Mononuclear cell (primary cell): ENCODE measurements around the gene VPS52. TPM values are rescaled to one million over a fixed set of nuclear protein-coding genes. Genes with fewer than 3 reads are reported as not detected.
A peak's percentile ranks its signal among the peaks of the same experiment; 100 is the strongest.

ENCODE experiments used
- H3K27me3 ChIP-seq: 2 replicates; pipeline ENCODE4 v1.6.0; 2011; ENCODE audit warnings: low read length, control low read depth; ENCODE audit not compliant: insufficient read depth
- H3K4me1 ChIP-seq: 2 replicates; pipeline ENCODE4 v1.5.1; 2011; ENCODE audit warnings: mild to moderate bottlenecking, low read length, control low read depth; ENCODE audit not compliant: insufficient read depth
- H3K4me3 ChIP-seq: 2 replicates; pipeline ENCODE4 v1.5.1; 2011; ENCODE audit warnings: mild to moderate bottlenecking, low read length, moderate library complexity
- H3K9me3 ChIP-seq: 2 replicates; pipeline ENCODE4 v1.5.1; 2011; ENCODE audit warnings: low read depth, mild to moderate bottlenecking, control low read depth, low read length
- total RNA-seq: library from RNA; depleted of rRNA; stranded (reverse); fragments of >200 nt; gene quantifications from one replicate; pipeline ENCODE4 v1.2.3, GENCODE V29; 2012

The VPS52 gene, protein sequence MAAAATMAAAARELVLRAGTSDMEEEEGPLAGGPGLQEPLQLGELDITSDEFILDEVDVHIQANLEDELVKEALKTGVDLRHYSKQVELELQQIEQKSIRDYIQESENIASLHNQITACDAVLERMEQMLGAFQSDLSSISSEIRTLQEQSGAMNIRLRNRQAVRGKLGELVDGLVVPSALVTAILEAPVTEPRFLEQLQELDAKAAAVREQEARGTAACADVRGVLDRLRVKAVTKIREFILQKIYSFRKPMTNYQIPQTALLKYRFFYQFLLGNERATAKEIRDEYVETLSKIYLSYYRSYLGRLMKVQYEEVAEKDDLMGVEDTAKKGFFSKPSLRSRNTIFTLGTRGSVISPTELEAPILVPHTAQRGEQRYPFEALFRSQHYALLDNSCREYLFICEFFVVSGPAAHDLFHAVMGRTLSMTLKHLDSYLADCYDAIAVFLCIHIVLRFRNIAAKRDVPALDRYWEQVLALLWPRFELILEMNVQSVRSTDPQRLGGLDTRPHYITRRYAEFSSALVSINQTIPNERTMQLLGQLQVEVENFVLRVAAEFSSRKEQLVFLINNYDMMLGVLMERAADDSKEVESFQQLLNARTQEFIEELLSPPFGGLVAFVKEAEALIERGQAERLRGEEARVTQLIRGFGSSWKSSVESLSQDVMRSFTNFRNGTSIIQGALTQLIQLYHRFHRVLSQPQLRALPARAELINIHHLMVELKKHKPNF
- total RNA-seq = 27.8 TPM

DNA sequence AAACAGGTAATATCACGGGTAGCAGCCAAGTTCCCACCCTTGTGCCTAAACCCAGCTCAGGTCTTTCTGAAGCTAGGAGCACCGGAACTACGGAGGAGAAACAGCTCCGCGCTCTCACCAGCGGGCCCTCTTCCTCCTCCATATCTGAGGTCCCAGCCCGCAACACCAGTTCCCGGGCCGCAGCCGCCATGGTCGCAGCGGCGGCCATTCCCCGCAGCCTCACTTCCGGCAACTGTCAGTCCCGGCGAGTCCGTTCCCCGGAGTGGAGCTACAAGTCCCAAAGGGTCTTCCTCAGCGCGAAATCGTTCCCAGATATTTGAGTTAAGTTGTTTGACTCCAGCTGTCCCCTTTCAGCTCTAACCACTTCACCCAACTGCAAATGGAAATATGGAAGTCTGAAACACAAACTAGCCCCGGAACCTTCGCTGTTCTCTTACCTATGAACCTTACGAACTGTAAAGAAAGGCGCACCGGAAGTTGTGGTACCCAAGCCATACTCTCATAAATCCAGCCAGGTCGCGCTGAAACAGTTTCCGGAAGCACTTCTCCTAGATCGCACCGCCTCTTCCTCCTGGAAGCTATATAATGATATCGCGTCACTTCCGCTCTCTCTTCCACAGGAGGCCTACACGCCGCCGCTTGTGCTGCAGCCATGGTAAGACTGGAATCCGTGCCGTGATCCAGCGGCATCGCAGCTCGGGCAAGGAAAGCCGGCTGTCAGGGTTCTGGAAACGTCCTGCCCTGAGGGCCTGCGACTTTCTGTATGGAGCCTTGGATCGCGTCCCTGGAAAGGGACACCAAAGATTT is at the start of gene VPS52, which contains the start of gene RPS18:
Gene VPS52, minus strand, starts transcription at position 409 of the 807 bp plus-strand sequence. Its CDS starts 201 bp downstream, at position 208.
Gene RPS18, plus strand, starts transcription at position 608 of the 807 bp plus-strand sequence. Its CDS starts 45 bp downstream, at position 653.
- no peaks in the 10 kb centered on the region for H3K27me3 ChIP-seq
- peaks cover 61% of the 10 kb centered on the region for H3K4me1 ChIP-seq
- no peaks in the 10 kb centered on the region for H3K9me3 ChIP-seq
- peak within 1 kb of the TSS; percentile 78 for H3K4me3 ChIP-seq

DNA sequence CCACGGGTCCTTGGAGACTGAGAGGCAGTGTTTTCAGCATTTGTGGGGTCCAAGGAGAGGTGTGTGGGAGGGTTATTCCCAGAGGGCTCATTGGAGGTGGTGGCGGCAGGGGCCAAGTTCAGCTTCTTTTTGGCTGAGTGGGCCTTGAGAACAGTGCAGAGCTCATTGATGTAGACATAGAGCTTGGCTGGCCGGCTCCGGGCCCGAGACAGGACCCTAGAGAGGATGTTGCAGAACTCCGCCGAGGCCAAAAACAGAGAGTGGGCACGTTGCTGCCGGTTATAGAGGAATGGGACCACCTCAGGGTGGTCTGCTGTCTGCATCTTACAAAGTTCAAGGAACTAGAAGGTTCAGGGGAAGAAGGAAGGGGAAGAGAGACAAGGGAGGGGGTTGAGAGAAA is 49.6 kb upstream of the VPS52 start:
- peaks cover 73% of the 10 kb centered on the region for H3K4me1 ChIP-seq
- H3K9me3 ChIP-seq = no peaks in the 10 kb centered on the region
- no peaks in the 10 kb centered on the region for H3K27me3 ChIP-seq
- H3K4me3 ChIP-seq = no peak overlapping the region

DNA sequence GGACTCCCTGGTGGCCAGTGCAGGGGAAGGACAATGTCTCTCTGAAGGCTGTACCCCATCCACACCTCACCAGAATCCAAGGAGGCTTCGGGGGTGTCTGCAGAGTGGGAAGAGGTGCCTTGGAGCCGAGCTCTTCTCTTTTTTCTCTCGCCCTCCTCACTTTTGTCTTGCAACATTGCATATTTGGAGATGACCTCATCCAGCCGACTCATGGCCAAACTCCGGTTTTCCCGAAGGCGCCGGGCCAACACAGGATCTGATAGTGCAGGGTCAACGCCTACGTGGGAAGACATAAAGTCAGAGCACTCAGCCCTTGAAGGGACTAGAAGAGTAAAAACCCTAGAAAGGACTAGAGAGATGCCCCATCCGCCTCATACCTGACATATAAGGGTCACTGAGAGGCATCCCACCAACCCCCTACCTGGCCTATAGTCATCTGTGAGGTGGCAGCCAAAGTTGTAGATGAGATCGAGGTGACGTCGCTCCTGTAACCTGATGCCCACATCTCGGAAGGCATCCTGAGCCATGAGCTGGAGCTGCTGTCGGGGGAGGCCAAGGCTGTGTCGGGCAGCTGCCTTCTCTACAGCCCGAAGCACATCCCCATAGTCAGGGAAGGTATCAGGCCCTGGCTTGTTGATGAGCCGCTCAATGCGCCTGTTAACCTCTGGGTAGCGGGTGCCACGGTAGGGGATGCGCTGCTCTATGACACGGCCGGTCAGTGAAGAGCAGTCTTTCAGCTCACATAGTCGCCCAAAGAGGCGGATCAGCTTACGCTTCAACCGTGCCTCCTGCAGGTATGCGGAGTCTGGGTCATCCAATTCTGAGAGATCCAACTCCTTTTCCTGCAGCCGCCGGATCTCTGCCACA is 48.9 kb upstream of the VPS52 start:
- Histone ChIP-seq H3K4me3 (no peak overlapping the region), H3K9me3 (no peaks in the 10 kb centered on the region), H3K4me1 (peaks cover 78% of the 10 kb centered on the region), H3K27me3 (no peaks in the 10 kb centered on the region)

DNA sequence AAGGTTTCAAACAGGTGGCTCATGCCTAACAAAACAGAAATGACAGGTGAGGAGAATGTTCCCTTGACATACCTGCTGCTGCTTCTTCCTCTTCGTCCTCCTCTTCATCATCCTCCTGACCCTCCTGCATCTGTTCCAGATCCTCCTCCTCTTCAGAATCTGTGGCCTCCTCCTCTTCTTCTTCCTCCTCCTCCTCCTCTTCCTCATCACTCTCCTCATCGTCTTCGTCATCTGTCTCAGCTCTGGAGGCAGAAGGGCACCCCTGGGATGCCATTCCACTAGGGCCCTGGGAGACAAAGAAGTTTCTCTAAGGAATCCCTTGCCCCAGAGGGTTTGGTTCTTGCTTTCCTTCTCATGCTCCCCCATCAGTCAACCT is 48.3 kb upstream of the VPS52 start:
- Histone ChIP-seq H3K27me3 (no peaks in the 10 kb centered on the region), H3K4me1 (peaks cover 84% of the 10 kb centered on the region), H3K9me3 (no peaks in the 10 kb centered on the region), H3K4me3 (no peak overlapping the region)

DNA sequence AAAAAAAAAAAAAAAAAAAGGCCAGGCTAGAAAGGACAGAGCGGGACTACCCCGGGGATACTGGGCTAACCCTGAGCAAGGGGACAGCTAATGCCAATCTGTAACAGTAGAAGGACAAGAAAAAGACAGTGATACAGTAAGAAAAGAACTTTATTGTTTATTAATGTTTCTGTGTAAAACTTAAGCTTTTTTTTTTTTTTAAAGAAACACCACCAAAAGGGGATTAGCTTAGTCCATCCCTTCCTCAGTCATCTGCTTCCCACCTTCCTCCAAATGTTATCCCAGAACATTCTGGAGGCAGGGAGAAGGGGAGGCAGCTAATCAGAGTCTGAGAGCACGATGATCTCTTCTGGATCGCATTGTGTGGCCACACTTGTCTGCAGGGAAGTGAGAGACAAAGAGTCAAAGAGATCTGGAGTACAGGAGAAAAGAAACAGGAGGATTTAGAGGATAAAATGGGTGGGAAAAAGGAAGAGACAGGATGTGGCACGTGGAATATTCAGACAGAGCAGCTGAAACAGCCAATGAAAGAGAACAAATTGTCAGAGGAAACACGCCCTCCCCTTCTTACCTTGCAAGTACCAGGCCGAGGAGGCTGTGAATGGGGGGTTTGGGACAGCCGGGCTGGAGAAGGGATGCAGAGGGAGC is 46.9 kb upstream of the VPS52 start:
- H3K4me3 ChIP-seq = peak overlapping the region; percentile 86
- H3K4me1 ChIP-seq = peaks cover 77% of the 10 kb centered on the region
- H3K9me3 ChIP-seq = no peaks in the 10 kb centered on the region
- no peaks in the 10 kb centered on the region for H3K27me3 ChIP-seq

DNA sequence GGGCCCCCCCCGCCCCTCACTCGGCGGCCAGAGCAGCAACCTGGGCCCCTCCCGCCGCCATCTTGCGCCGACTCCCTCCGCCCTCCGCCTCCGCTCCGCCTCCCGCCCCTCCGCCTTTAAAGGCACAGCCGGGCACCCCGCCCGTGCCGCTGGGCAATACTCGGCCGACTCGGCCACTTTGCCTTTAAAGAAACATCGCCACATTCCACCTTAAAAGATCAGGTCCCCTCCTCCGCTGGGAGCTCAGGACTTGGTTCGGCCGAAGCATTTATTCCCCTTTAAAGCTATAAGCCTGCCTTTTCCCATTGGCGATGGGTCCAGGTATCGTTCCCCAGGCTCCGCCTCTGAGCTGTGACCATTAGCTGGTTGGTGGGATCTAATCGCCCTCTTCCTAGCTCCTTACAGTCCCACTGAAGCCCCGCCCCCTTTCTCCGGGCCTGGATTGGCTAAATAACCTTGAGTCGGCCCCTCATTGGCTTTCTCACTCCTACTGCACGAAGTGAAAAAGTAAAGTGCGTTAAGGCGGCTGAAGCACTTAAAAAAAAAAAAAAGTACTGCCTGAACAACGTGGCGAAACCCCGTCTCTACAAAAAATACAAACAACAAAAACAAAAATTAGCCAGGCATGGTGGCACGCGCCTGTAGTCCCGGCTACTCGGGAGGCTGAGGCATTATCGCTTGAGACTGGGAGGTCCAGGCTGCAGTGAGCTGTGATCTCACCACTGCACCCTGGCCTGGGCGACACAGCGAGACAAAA is 46.2 kb upstream of the VPS52 start, which contains the start of gene ZBTB22:
Gene ZBTB22, minus strand, starts transcription at position 76 of the 757 bp plus-strand sequence. CDS start 828 bp downstream, outside the sequence.
- Histone ChIP-seq H3K4me3 (peak within 1 kb of the TSS; percentile 86), H3K27me3 (no peaks in the 10 kb centered on the region), H3K9me3 (no peaks in the 10 kb centered on the region), H3K4me1 (peaks cover 73% of the 10 kb centered on the region)

DNA sequence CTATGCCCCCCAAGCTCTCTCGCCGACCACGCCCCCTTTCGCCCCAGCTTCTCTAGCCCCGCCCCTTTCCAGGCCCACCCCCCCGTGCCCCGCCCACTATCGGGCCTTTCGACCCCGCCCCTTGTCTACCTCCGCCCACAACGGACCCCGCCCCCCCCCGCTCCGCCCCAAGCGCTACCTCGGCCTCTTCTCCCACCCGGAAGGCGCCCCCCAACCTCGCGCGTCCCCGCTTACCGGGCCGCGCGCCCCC is 45.7 kb upstream of the VPS52 start:
- peaks cover 76% of the 10 kb centered on the region for H3K4me1 ChIP-seq
- H3K27me3 ChIP-seq = no peaks in the 10 kb centered on the region
- no peak overlapping the region for H3K4me3 ChIP-seq
- H3K9me3 ChIP-seq = no peaks in the 10 kb centered on the region

DNA sequence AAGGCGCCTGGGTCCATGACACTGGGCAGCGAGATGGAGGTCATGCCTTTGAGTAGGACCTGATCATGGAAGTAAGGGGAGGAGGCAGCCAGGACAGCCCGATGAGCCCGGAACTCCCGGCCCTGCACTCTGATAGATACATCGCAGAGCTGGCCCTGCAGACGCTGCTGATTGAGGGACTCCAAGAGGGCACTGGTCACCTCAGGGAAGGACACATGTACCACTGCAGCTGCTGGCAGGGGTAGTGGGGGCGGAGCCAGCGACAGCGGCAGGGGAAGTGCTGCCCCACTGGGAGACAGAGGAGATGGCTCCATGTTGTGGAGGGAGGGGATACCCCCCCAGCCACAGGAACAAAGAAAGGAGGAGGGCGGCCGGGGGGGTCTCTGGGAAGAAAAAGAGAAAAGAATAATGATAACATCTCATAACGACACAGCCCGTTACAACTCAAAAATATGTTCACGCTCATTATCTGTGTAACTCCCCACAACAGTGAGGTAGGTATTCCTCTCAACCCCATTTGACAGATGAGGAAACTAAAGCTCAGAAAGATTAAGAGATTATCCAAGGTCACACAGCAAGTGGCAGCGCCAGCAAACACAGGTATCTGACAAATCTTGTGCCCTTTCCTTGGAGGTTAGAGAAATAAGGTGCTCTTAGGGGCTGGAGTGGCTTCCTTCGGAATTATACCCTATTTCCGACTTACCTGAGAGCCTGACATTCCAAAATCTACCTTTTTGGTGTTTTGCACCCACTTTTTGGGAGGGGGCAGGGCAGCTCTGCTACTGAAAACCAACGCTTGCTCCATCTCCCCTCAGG is 45.1 kb upstream of the VPS52 start:
- no peaks in the 10 kb centered on the region for H3K27me3 ChIP-seq
- no peaks in the 10 kb centered on the region for H3K9me3 ChIP-seq
- peaks cover 76% of the 10 kb centered on the region for H3K4me1 ChIP-seq
- no peak overlapping the region for H3K4me3 ChIP-seq

DNA sequence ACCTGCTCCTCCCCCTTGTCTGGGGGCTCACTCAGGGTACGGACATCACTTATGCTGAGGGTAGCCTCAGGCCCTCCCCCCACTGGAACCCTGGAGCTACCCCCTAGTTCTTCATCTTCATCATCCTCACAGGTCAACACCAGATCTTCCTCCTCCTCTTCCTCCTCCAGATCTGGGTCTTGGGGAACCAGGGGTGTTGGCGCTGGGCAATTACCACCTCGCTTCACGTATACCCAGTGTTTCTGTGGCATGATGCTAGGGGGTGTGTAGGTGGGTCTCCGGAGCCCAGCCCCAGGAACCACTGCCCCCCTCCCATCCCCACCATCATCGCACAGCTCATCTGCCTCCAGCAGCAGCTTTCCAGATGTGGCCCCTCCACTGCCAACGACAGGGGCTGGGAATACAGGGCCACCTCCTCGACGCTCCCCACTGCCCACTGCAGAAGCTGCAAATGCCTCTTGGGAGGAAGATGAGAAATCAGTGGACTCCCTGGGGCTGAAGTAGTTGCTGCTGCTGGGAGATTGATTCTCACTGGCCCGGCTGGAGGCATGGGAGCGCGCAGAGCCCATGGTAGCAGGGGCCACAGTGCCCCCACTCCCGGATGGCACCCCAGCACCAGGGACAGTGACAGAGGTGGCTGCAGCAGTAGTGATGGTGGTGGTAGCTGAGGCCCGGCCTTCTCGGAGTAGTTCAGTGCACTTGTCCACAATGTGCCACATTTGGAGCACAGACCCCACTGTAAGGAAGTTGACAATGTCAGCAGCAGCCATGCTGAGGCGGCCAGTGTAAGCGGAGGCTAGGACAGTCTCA is 44.3 kb upstream of the VPS52 start:
- H3K9me3 ChIP-seq = no peaks in the 10 kb centered on the region
- H3K27me3 ChIP-seq = no peaks in the 10 kb centered on the region
- no peak overlapping the region for H3K4me3 ChIP-seq

DNA sequence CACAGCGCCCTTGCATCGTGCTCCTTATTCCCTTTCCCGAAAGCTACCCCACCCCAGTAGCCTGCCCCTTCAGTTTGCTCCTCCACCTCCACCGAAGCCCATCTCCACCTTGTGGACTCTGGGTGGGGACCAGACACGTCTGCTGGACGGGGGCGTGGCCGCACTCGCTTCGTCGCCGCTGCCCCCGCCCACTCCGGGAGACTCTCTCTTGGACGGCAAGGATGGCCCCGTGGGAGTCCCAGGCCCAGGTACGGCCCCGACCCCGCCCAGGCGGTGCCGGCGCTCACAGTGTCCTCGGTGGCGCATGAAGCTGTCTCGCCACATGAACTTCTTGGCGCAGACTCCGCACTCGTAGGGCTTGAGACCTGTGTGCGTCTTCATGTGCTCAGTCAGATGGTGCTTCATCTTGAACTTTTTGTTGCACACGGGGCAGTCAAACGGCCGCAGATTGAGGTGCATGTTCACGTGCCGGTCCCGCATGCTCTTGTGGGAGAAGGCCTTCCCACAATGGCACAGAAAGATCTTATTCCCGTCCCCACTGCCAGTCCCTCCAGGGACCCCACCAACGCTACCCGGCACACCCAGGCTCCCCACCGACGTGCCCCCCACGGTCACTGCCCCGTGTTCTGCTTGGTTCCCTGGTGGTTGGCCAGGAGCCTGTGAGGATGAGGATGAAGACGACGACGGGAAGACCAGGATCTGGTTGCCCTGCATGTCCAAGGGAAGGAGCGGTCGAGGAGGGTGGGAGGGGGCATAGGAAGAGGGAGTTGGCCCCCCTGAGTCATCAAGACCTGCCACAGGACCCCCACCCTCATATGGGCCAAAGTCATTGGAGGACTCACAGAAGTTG is 43.5 kb upstream of the VPS52 start:
- Histone ChIP-seq H3K9me3 (no peaks in the 10 kb centered on the region), H3K27me3 (no peaks in the 10 kb centered on the region), H3K4me3 (peak overlapping the region; percentile 98), H3K4me1 (peaks cover 76% of the 10 kb centered on the region)

More for the DNA sequence above, 44.3 kb upstream of the VPS52 start:
- peaks cover 76% of the 10 kb centered on the region for H3K4me1 ChIP-seq

DNA sequence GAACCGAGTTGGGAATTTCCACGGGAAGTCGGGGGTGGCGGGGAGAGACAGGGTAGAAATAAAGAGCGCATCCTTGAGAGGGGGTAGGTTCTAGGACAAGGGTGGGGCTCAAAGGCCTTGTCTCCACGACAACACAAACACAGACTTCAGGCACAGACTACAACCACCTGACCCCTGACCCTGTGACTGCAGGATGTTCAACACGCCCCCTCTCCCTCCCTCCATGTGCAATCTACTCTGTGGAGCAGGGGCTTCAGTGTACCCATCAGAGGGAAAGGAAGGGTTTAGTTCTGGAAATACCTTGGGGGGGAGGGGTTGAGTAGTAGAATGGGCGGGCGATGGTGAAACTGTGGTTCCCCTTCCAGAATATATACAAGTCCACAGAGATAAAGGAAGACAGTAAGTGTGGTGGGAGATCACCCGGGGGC is 42.9 kb upstream of the VPS52 start:
- Histone ChIP-seq H3K4me1 (peaks cover 72% of the 10 kb centered on the region), H3K4me3 (peak overlapping the region; percentile 98), H3K9me3 (no peaks in the 10 kb centered on the region), H3K27me3 (no peaks in the 10 kb centered on the region)
